Heart right ventricle (tissue), 16 donors: ENCODE results near the gene MLANA. TPM values are rescaled to one million over a fixed set of nuclear protein-coding genes. Genes with fewer than 3 reads are reported as not detected.

ENCODE experiments used
- ATAC-seq, 8 donors: fragments of 200-7000 bp; cut with Tn5 transposase; one replicate each; pipeline ENCODE4 v1.9.1; 2020; ENCODE audit warnings: mild to moderate bottlenecking in 8 of 8, moderate library complexity in 8 of 8, moderate number of reproducible peaks in 1 of 8
- DNase-seq, 2 donors: peaks; one replicate each; pipeline ENCODE4 v3.0.0-alpha.2; 2020
- H3K27ac ChIP-seq, 10 donors: fragments of 200-600 bp; sonication (generic) in 2 of 10; one replicate each; pipeline versions ENCODE4 v1.5.0 to v1.8.0; 2020 to 2022; ENCODE audit warnings: mild to moderate bottlenecking in 3 of 10
- H3K27me3 ChIP-seq, 7 donors: fragments of 200-600 bp; one replicate each; pipeline ENCODE4 v1.8.0; 2021 to 2022; ENCODE audit warnings: mild to moderate bottlenecking in 2 of 7
- H3K36me3 ChIP-seq, 9 donors: fragments of 200-600 bp; sonication (generic) in 1 of 9; one replicate each; pipeline versions ENCODE4 v1.5.0 to v1.8.0; 2020 to 2022; ENCODE audit warnings: mild to moderate bottlenecking in 2 of 9
- H3K4me1 ChIP-seq, 9 donors: fragments of 200-600 bp; sonication (generic) in 1 of 9; one replicate each; pipeline versions ENCODE4 v1.5.0 to v1.8.0; 2020 to 2022; ENCODE audit warnings: mild to moderate bottlenecking in 4 of 9
- H3K4me3 ChIP-seq, 10 donors: fragments of 200-600 bp; sonication (generic) in 2 of 10; one replicate each; pipeline versions ENCODE4 v1.5.0 to v1.8.0; 2020 to 2022; ENCODE audit warnings: mild to moderate bottlenecking in 7 of 10, moderate library complexity in 2 of 10
- H3K9me3 ChIP-seq, 11 donors: fragments of 200-600 bp in 10 of 11; sonication (generic) in 2 of 11; one replicate each; pipeline versions ENCODE4 v1.5.0 to v1.8.0; 2013 to 2022; ENCODE audit warnings: mild to moderate bottlenecking in 2 of 11, control low read depth in 1 of 11, moderate library complexity in 1 of 11
- CTCF ChIP-seq, 9 donors: fragments of 200-600 bp; sonication (generic) in 2 of 9; IDR thresholded peaks; one replicate each; pipeline versions ENCODE4 v1.5.0 to v1.8.0; 2021 to 2022; ENCODE audit warnings: antibody characterized with exemption in 9 of 9, mild to moderate bottlenecking in 5 of 9, moderate library complexity in 1 of 9
- WGBS, 2 donors: extraction: QIAGEN DNeasy Blood & Tissue Kit; methylation state at CpG; one replicate each; pipeline ENCODE4 v1.1.7; 2013; ENCODE audit warnings: inconsistent platforms in 1 of 2; 5-methylcytosine and 5-hydroxymethylcytosine counted together
- intact Hi-C, 10 donors: fragments of 100-400 bp; cut with DNase I; formaldehyde crosslinking; loops; one replicate each; pipeline versions ENCODE4 v1.11.1 to v1.14.2; 2022
- polyA plus RNA-seq, 2 donors: library from polyadenylated mRNA; stranded (reverse); fragments of 200-250 nt; gene quantifications; one replicate each; pipeline ENCODE4 v1.2.3, GENCODE V29; 2013
- total RNA-seq, 10 donors: library from RNA; stranded (reverse); fragmentation: NEBNext Ultra II Directional in 3 of 10; extraction: Animal tissue kit (Norgen Biotek cat#: 25700) in 3 of 10; gene quantifications; one replicate each; pipeline versions ENCODE4 v1.2.1 to v1.2.4, GENCODE V29; 2021 to 2023
- donor health status: Arrhythmogenic right ventricular cardiomyopathy.
- donor health status: ischemic (EF 13 %, LVEDD 7.1; RV severe dilation, severe dysfunction).
- donor health status: healthy with polysubstance abuse.
- donor health status: DM: no; HTN: yes; CAD: no.
- donor health status: DM: no; HTN: no; CAD: no.
- donor health status: ischemic (EF 25% LVEDD 6.9; RV normal size, moderate dysfunction).
- donor health status: ischemic (EF 25% LVEDD 5.7; RV mildly dilated, moderate dysfunction).
- donor health status: healthy.
- donor health status: DM: yes; HTN: yes; CAD: no.
- donor health status: Ischemic cardiomyopathy.
- donor health status: ischemic (EF 35%, LVEDD 5.7; RV mildly dilated, moderate dysfunction).
- donor health status: nonischemic (EF 11% LVEDD 7.7; RV severe dilation, severe dysfunction).
- donor health status: DM: yes; HTN: yes; CAD: no.
- donor health status: PGD.
- donor health status: ischemic (EF 29% LVEDD 5.4; RV normal size, mild dysfunction).
- donor health status: nonischemic (EF 23%, LVEDD 6.1; RV moderate dilation, normal function).

MLANA gene
- total and polyA plus RNA-seq, 12 donors = not detected

DNA sequence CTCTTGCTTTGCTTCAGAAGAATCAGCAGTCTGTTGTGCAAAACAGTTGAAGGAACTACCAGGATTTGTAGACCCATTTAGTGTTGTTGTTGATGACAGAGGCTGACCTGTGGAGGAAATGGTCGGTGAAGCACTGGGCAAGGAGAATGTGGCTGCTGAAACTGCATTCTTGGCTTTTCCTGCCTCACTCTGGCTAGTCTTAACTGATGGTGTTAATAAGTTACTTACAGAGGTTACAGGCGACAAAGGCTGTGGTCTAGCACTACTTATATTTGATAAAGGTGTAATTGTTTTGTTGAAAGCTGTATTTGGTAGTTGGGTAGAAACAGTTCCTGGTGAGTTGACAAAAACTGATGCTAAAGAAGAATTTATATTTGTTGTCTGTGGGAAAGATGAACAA lies 31.5 kb downstream of the MLANA start:
- Histone ChIP-seq H3K27me3 (no peaks in the 10 kb centered on the region), H3K27ac (no peak overlapping the region), H3K4me3 (no peak overlapping the region), H3K9me3 (no peaks in the 10 kb centered on the region), H3K36me3 (peaks cover 0 to 78% (median 51%) of the 10 kb centered on the region in 9 donors), H3K4me1 (no peaks in the 10 kb centered on the region)
- no peak for ATAC-seq
- TF ChIP-seq CTCF (IDR thresholded peaks at IDR 0.05) = no peak
- intact Hi-C loops = no loop called here
- no peak for DNase-seq
- 91% methylated on average over 2 of the region's 2 CpGs for WGBS, 2 donors

DNA sequence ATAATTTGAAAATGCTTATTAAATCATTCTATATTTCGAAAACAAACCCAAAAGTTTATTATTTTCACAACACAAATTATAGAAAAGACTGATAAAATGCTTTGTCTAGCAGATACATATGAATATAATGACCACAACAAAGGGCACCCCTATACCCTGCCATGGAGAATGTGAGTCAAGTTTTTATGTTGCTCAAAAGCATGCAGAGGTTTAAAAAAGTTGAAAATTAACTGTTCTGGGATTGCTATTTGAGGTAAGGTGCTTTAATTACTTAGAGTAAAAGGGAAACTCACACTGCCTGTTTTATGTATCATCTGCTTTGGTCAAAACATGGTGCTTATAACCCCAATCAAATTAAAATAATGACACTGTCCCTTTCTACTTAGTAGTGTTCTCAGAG lies 41.0 kb downstream of the MLANA start:
- ATAC-seq (no peak), DNase-seq (no peak)
- WGBS, 2 donors = 96 to 100% methylated on average over 1 of the region's 1 CpG
- Histone ChIP-seq H3K36me3 (peaks cover 0 to 56% (median 15%) of the 10 kb centered on the region in 9 donors), H3K4me1 (peaks cover 0 to 5% (median 0%) of the 10 kb centered on the region in 9 donors), H3K27me3 (no peaks in the 10 kb centered on the region), H3K9me3 (no peaks in the 10 kb centered on the region), H3K27ac (no peak overlapping the region), H3K4me3 (no peak overlapping the region)
- no peak for TF ChIP-seq CTCF (IDR thresholded peaks at IDR 0.05)
- intact Hi-C loops = no loop called here

- no peak overlapping the region for H3K27ac ChIP-seq
- WGBS, 2 donors = 89 to 94% methylated on average over 2 of the region's 2 CpGs
- DNase-seq (no peak), ATAC-seq (no peak)
- H3K9me3 ChIP-seq = no peaks in the 10 kb centered on the region
- no peak for TF ChIP-seq CTCF (IDR thresholded peaks at IDR 0.05)
- peaks cover 0 to 5% (median 0%) of the 10 kb centered on the region in 9 donors for H3K4me1 ChIP-seq
- no peak overlapping the region for H3K4me3 ChIP-seq
- H3K36me3 ChIP-seq = peaks cover 0 to 13% (median 2%) of the 10 kb centered on the region in 9 donors
- H3K27me3 ChIP-seq = no peaks in the 10 kb centered on the region
- intact Hi-C loops = no loop called here
Measured at GRCh38 chr9:5938449-5938848, 47.8 kb downstream of the MLANA start.

GRCh38 chr9:5939530-5939929 lies 48.8 kb downstream of the MLANA start:
- DNase-seq (no peak), ATAC-seq (no peak)
- intact Hi-C loops = no loop called here
- peaks cover 0 to 9% (median 0%) of the 10 kb centered on the region in 9 donors for H3K36me3 ChIP-seq
- H3K4me3 ChIP-seq = no peak overlapping the region
- H3K9me3 ChIP-seq = no peaks in the 10 kb centered on the region
- no peaks in the 10 kb centered on the region for H3K27me3 ChIP-seq
- no peak for TF ChIP-seq CTCF (IDR thresholded peaks at IDR 0.05)
- H3K4me1 ChIP-seq = peaks cover 0 to 5% (median 0%) of the 10 kb centered on the region in 9 donors
- no peak overlapping the region for H3K27ac ChIP-seq
